B cell (primary cell): Measurements from ENCODE around the gene USP33. TPM values are rescaled to one million over a fixed set of nuclear protein-coding genes. Genes with fewer than 3 reads are reported as not detected.
A peak's percentile ranks its signal among the peaks of the same experiment; 100 is the strongest.

ENCODE experiments used
- ATAC-seq: fragments of 200-7000 bp; cut with Tn5 transposase; one replicate; pipeline ENCODE4 v1.10.0; 2021; ENCODE audit warnings: low read depth, mild to moderate bottlenecking, moderate number of reproducible peaks, moderate library complexity
- CTCF ChIA-PET: fragments of 350-600 bp; sonication (Branson Sonifier 250); formaldehyde crosslinking; loops from one replicate; lab custom pipeline; 2021; ENCODE audit warnings: antibody characterized with exemption, inconsistent platforms; lab: Charles Lee
- POLR2A ChIA-PET: fragments of 350-600 bp; sonication (Branson Sonifier 250); formaldehyde crosslinking; loops from one replicate; lab custom pipeline; 2021; ENCODE audit warnings: antibody characterized with exemption; lab: Charles Lee
- DNase-seq: peaks from one replicate; pipeline ENCODE4 v3.0.0; 2013
- H2AFZ ChIP-seq: 2 replicates; pipeline ENCODE4 v1.6.1; 2012; ENCODE audit warnings: mild to moderate bottlenecking, low read depth, low read length; ENCODE audit not compliant: insufficient read depth, poor library complexity, severe bottlenecking
- H3K27ac ChIP-seq, 2 donors: 1 replicate in 1 of 2; 2 replicates in 1 of 2; pipeline ENCODE4 v1.5.1; 2012 to 2013; ENCODE audit warnings: low read length in 2 of 2, mild to moderate bottlenecking in 2 of 2, moderate library complexity in 1 of 2
- H3K27me3 ChIP-seq, 4 experiments: fragments of 200-600 bp in 1 of 4; sonication (generic) in 1 of 4; replicated peaks in 1 of 4; 1 replicate in 2 of 4; 2 replicates in 2 of 4; pipeline versions ENCODE4 v1.6.1 to v1.7.0; 2013 to 2016; ENCODE audit warnings: low read length in 3 of 4, mild to moderate bottlenecking in 2 of 4, mixed read lengths in 1 of 4, moderate library complexity in 1 of 4; ENCODE audit not compliant: insufficient read depth in 4 of 4, control insufficient read depth in 3 of 4; ENCODE audit errors: control extremely low read depth in 1 of 4
- H3K36me3 ChIP-seq, 2 experiments: replicated peaks in 1 of 2; 1 replicate in 1 of 2; 2 replicates in 1 of 2; pipeline versions ENCODE4 v1.6.1 to v1.7.1; 2013; ENCODE audit warnings: low read length in 1 of 2; ENCODE audit not compliant: insufficient read depth in 2 of 2, control insufficient read depth in 1 of 2; ENCODE audit errors: control extremely low read depth in 1 of 2, extremely low read depth in 1 of 2
- H3K4me1 ChIP-seq, 2 donors: fragments of 200-600 bp in 1 of 2; sonication (generic) in 1 of 2; 1 replicate in 1 of 2; 2 replicates in 1 of 2; pipeline versions ENCODE4 v1.5.1 to v1.6.1; 2013 to 2017; ENCODE audit warnings: low read length in 2 of 2; ENCODE audit not compliant: control insufficient read depth in 2 of 2, insufficient read depth in 2 of 2
- H3K4me2 ChIP-seq: replicated peaks from 2 replicates; pipeline ENCODE3; 2012; ENCODE audit warnings: mild to moderate bottlenecking, low read depth, low read length; ENCODE audit not compliant: poor library complexity, severe bottlenecking
- H3K4me3 ChIP-seq, 5 experiments: fragments of 200-600 bp in 1 of 5; sonication (generic) in 1 of 5; 1 replicate in 3 of 5; 2 replicates in 2 of 5; pipeline versions ENCODE4 v1.5.1 to v1.7.0; 2011 to 2016; ENCODE audit warnings: low read length in 4 of 5, mild to moderate bottlenecking in 4 of 5, low read depth in 2 of 5, control low read depth in 1 of 5, moderate library complexity in 1 of 5; ENCODE audit not compliant: insufficient read depth in 1 of 5; ENCODE audit errors: control extremely low read depth in 1 of 5, extremely low read depth in 1 of 5
- H3K79me2 ChIP-seq: fragments of 200-600 bp; sonication (generic); one replicate; pipeline ENCODE4 v1.6.0; 2016; ENCODE audit warnings: low read length; ENCODE audit not compliant: control insufficient read depth, insufficient read depth
- H3K9ac ChIP-seq: fragments of 200-600 bp; sonication (generic); 2 replicates; pipeline ENCODE4 v1.6.1; 2017; ENCODE audit warnings: mild to moderate bottlenecking, low read length, moderate library complexity
- H3K9me3 ChIP-seq, 3 donors: one replicate each; pipeline versions ENCODE4 v1.6.1 to v1.7.1; 2013; ENCODE audit warnings: low read length in 2 of 3; ENCODE audit not compliant: control insufficient read depth in 2 of 3, insufficient read depth in 1 of 3; ENCODE audit errors: control extremely low read depth in 1 of 3
- H4K20me1 ChIP-seq: 2 replicates; pipeline ENCODE4 v1.6.0; 2012; ENCODE audit warnings: mild to moderate bottlenecking, low read length; ENCODE audit not compliant: insufficient read depth, control insufficient read depth, poor library complexity, severe bottlenecking
- H3K27ac Mint-ChIP-seq: one replicate; pipeline ENCODE4 v1.8.0; 2021; ENCODE audit warnings: mixed read lengths
- H3K27me3 Mint-ChIP-seq: one replicate; pipeline ENCODE4 v1.8.0; 2021; ENCODE audit warnings: mixed read lengths
- H3K4me1 Mint-ChIP-seq: one replicate; pipeline ENCODE4 v1.8.0; 2021; ENCODE audit warnings: mixed read lengths
- H3K4me3 Mint-ChIP-seq: one replicate; pipeline ENCODE4 v1.8.0; 2021; ENCODE audit warnings: mixed read lengths
- H3K9me3 Mint-ChIP-seq: one replicate; pipeline ENCODE4 v1.8.0; 2022; ENCODE audit warnings: mixed read lengths; ENCODE audit not compliant: insufficient read depth
- EZH2 ChIP-seq: IDR thresholded peaks from 2 replicates; pipeline ENCODE4 v1.6.1; 2012; ENCODE audit warnings: borderline replicate concordance, low read depth, mild to moderate bottlenecking, moderate library complexity, low read length; ENCODE audit not compliant: insufficient read depth, poor library complexity, severe bottlenecking
- WGBS: methylation state at CpG from one replicate; pipeline ENCODE4 v1.1.5; 2013; ENCODE audit warnings: missing lambda C conversion rate; ENCODE audit not compliant: insufficient coverage; 5-methylcytosine and 5-hydroxymethylcytosine counted together
- intact Hi-C: fragments of 100-400 bp; cut with micrococcal nuclease; formaldehyde crosslinking; loops from one replicate; pipeline ENCODE4 v1.10.0; 2022
- polyA plus RNA-seq: library from polyadenylated mRNA; depleted of rRNA; stranded (reverse); fragments of >200 nt; gene quantifications from 2 replicates; pipeline ENCODE4 v1.2.3, GENCODE V29; 2012
- total RNA-seq, 2 donors: library from RNA; stranded (reverse); fragments of 120-200 nt in 1 of 2; gene quantifications; 1 replicate in 1 of 2; 2 replicates in 1 of 2; pipeline versions ENCODE4 v1.2.3 to v1.2.4, GENCODE V29; 2013 to 2022
- TF ChIP-seq, protein P1 (sequence below): fragments of 200-600 bp; IDR thresholded peaks from one replicate; pipeline ENCODE4 v1.8.0; 2022; ENCODE audit warnings: antibody characterized with exemption, mild to moderate bottlenecking

The USP33 gene
- total and polyA plus RNA-seq, 2 donors (not counting 1 experiment from before 2014, with no cell fraction given): 24.8 to 83.4 TPM

DNA sequence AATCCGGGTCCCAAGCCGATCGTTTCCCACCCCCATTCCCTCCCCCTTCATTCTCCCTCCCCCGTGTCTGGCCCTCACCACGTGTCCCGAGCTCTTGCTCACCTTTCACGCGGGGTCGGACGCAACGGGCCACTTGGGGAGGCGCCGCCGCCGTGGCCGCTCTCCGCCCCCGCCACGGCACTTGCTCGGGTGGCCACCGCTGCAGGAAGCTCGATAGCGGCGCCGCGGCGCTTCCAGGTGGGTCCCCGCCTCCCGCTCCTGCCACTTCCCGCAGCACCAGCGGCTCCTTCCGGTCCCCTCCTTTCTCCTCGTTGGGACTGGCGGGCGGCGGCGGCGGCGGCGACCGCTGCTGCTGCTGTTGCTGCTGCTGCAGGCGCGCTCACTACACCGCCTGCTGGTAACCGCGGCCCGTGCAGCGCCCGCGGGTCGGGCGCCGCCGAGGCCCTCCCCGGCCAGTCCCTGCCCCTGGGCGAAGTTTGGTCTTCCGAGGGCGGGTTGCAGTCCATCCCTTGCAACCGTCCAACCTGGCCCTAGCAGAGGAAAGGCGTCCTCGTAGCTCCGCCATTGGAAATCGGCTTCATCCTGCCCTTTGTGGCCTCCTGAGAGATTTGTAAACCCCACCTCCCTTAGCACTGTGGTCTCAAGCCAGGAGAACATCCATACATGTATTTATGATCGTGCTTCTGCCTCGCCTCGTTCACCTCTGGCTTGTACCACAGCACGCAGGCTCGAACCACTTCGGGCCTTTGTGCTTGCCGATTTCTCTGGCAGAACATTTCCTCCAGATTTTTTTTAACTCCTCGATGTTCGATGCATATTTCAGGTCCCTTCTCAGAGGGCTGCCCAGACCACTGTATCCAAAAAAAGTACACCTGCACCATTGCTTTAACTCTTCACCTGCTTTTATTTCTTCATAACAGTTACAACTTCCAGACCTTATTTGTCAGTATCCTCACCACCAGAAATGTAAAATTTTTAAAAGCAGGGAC, 76.2 kb downstream of the USP33 start:
- Histone ChIP-seq H3K9ac (peak overlapping the region; percentile 89), H2AFZ (peak overlapping the region; percentile 88), H4K20me1 (peaks cover 10% of the 10 kb centered on the region), H3K9me3 (no peaks in the 10 kb centered on the region), H3K36me3 (no peaks in the 10 kb centered on the region), H3K4me1 (peaks cover 16 to 27% of the 10 kb centered on the region in 2 donors), H3K4me3 (peak overlapping the region; percentile 13 to 89 (median 67)), H3K27me3 (no peaks in the 10 kb centered on the region), H3K79me2 (peaks cover 35% of the 10 kb centered on the region), H3K27ac (peak overlapping the region; percentile 89 to 98), H3K4me2 (peak overlapping the region; percentile 72)
- peak; percentile 95 for DNase-seq
- no peak for TF ChIP-seq EZH2
- TF ChIP-seq, protein P1, sequence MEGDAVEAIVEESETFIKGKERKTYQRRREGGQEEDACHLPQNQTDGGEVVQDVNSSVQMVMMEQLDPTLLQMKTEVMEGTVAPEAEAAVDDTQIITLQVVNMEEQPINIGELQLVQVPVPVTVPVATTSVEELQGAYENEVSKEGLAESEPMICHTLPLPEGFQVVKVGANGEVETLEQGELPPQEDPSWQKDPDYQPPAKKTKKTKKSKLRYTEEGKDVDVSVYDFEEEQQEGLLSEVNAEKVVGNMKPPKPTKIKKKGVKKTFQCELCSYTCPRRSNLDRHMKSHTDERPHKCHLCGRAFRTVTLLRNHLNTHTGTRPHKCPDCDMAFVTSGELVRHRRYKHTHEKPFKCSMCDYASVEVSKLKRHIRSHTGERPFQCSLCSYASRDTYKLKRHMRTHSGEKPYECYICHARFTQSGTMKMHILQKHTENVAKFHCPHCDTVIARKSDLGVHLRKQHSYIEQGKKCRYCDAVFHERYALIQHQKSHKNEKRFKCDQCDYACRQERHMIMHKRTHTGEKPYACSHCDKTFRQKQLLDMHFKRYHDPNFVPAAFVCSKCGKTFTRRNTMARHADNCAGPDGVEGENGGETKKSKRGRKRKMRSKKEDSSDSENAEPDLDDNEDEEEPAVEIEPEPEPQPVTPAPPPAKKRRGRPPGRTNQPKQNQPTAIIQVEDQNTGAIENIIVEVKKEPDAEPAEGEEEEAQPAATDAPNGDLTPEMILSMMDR: peak; percentile 95
- ATAC-seq: peak; percentile 76
- WGBS: under 1% methylated on average over 68 of the region's 72 CpGs
- peak overlapping the region; percentile 90 for H3K4me3 Mint-ChIP-seq
- CTCF ChIA-PET: interaction anchor here (1.1 to 1.5 kb wide), 4 partner anchors 10 to 431 kb away, joined by 3 read pairs; no protein-coding TSS in a partner anchor
- peaks cover 37% of the 10 kb centered on the region for H3K4me1 Mint-ChIP-seq
- no peaks in the 10 kb centered on the region for H3K9me3 Mint-ChIP-seq
- no peaks in the 10 kb centered on the region for H3K27me3 Mint-ChIP-seq
- H3K27ac Mint-ChIP-seq: peak overlapping the region; percentile 95
- intact Hi-C loops: loop anchor here (1.0 to 5.0 kb wide), 5 partner anchors 76 to 1961 kb away; partner anchors contain the start of genes ACADM, DNAJB4, PIGK and RABGGTB
- POLR2A ChIA-PET: interaction anchor here (0.7 to 2.0 kb wide), 5 partner anchors 73 to 298 kb away, joined by 4 to 23 read pairs (median 8); partner anchors contain the start of genes FUBP1 and MIGA1
